ENCODE results near the gene SLC66A2.

- TF ChIP-seq POLR2A (IDR thresholded peaks at IDR 0.05) (no peak), CTCF (IDR thresholded peaks at IDR 0.05) (no peak)
Measured at GRCh38 chr18:79931475-79931874, 20.0 kb downstream of the SLC66A2 start.

Measured in lower leg skin (tissue), 3 donors.